GM12875 (cell line): ENCODE data around the gene TNP2.
"Not testable (repeated sequence)": the region's sequence is repeated elsewhere in the genome, so short reads cannot be mapped to it uniquely, and the experiment has no call there.

Experiments
- H3K4me3 ChIP-seq: one replicate; pipeline ENCODE4 v1.5.1; 2011; ENCODE audit warnings: low read depth, low read length, control low read depth
- CTCF ChIP-seq: IDR thresholded peaks from 2 replicates; pipeline ENCODE4 v1.5.1; 2011; ENCODE audit warnings: low read depth, mild to moderate bottlenecking, control low read depth, inconsistent platforms, low read length, moderate library complexity, borderline replicate concordance; ENCODE audit not compliant: insufficient read depth

TNP2 gene

GRCh38 chr16:11231367-11231970 lies 37.7 kb downstream of the TNP2 start:
- H3K4me3 ChIP-seq = no peak overlapping the region
- no peak for TF ChIP-seq CTCF

- TF ChIP-seq CTCF = no peak
- no peak overlapping the region for H3K4me3 ChIP-seq
Observed at GRCh38 chr16:11229906-11230305, 39.2 kb downstream of the TNP2 start.

GRCh38 chr16:11229432-11229831 lies 39.7 kb downstream of the TNP2 start:
- no peak overlapping the region for H3K4me3 ChIP-seq
- no peak for TF ChIP-seq CTCF

- no peak for TF ChIP-seq CTCF
- no peak overlapping the region for H3K4me3 ChIP-seq
Observed at GRCh38 chr16:11225677-11226549, 43.2 kb downstream of the TNP2 start.

- no peak for TF ChIP-seq CTCF
- H3K4me3 ChIP-seq = peak overlapping the region; percentile 3
Observed at GRCh38 chr16:11224894-11225676, 44.0 kb downstream of the TNP2 start.

- H3K4me3 ChIP-seq = no peak overlapping the region
- TF ChIP-seq CTCF = no peak
Observed at GRCh38 chr16:11224096-11224893, 44.8 kb downstream of the TNP2 start.

GRCh38 chr16:11220507-11220906 lies 48.6 kb downstream of the TNP2 start:
- H3K4me3 ChIP-seq = not testable (repeated sequence)
